ENCODE data around the gene ELK3.

Gene ELK3

DNA sequence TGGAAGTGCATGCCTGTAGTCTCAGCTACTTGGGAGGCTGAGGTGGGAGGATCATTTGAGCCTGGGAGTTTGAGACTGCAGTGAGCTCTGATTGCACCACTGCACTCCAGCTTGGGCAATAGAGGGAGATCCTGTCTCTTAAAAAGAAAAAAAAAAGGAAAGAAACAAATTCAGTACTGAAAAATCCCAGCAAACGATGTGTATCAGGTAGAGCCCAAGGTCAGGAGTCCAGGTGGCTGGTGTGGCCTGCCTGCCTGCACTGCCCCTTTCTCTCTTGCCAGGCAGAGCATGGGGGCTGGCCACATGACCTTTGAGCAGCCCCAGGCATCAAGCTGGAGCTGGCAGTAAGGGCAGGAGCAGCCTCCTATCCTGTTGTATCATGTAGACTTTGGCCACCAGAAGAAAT, 31.8 kb downstream of the ELK3 start:
- DNase-seq, result no peak

DNA sequence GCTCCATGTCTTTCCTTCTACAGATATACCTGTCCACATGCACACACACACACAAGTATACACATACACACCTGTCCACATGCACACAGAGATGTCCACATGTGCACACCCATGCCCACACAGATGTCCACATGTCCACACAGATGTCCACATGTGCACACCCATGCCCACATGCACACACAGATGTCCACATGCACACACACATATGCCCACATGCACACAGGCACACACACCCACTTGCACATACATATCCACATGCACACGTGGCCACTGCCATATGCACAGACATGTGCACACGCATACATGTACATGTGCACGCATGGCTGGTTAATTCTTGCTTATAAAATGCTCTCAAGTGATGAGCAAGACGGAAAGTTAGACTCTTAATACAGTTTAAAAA, 32.2 kb downstream of the ELK3 start:
- in situ Hi-C loops (cut with HindIII; ENCODE audit: low pct_ligation_motif_present, low pct_unique_long_range_greater_than_20kb, low sequenced_read_pairs), result no loop called here
- DNase-seq, result no peak

More for the DNA sequence above, 31.8 kb downstream of the ELK3 start:
- in situ Hi-C loops (cut with HindIII; ENCODE audit: low pct_ligation_motif_present, low pct_unique_long_range_greater_than_20kb, low sequenced_read_pairs), result no loop called here

DNA sequence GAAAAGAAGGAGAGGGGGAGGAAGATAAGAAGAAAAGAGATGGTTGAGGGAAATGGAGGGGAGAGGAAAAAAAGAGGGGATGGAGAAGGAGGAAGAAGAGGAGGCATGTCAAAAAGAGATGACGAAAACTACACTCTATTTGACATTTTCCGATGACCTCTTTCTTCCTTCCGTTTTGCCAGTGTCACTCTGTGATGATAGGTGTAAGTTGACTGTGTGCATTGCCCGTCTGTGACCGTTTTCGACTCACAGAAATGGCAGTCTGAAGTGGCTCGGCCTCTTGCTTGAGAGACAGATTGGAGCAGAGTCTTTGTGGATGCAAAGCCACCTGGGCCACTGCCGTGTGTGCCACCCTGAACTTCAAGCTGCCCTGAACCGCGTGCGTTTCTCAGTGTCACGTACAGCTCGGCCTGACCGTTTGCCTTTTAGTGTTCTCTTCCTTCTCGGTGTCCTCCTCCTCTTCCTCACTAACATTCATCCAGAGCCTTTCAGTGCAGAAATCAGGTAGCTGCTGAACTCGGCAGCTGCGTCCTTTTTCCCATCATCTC, 32.7 kb downstream of the ELK3 start:
- in situ Hi-C loops (cut with HindIII; ENCODE audit: low pct_ligation_motif_present, low pct_unique_long_range_greater_than_20kb, low sequenced_read_pairs), result no loop called here
- DNase-seq, result no peak

DNA sequence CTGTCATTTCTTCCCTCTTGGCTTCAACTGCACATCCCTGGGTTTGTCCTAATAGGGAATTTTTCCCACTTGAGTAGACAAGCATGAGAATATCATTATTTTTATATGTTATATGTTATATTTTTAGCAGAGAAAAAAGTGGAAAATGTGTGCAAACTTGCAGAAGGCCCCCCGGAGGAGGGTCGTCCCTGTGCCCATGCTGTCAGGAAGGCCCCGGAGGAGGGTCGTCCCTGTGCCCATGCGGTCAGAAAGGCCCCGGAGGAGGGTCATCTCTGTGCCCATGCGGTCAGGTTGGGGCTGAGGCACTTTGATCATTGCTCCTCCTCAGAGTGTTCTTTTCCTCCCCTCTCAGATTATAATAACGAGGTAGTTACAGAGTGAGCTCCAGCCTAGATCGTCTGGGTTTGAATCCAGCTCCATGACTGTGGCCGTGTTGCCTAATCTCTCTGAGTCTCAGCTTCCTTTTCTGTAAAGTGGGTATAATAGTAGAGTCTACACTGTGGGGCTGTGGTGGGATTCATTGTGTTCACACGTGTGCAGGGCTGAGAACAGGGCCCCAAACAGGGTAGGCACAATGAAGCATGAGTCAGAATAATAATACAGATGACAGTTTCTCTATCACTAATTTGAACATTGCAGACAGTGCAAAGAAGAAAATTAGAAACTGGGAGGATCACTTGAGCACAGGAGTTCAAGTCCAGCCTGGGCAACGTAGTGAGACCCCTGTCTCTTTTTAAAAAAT, 33.4 kb downstream of the ELK3 start:
- no peak for DNase-seq
- in situ Hi-C loops (cut with HindIII; ENCODE audit: low pct_ligation_motif_present, low pct_unique_long_range_greater_than_20kb, low sequenced_read_pairs), result no loop called here

DNA sequence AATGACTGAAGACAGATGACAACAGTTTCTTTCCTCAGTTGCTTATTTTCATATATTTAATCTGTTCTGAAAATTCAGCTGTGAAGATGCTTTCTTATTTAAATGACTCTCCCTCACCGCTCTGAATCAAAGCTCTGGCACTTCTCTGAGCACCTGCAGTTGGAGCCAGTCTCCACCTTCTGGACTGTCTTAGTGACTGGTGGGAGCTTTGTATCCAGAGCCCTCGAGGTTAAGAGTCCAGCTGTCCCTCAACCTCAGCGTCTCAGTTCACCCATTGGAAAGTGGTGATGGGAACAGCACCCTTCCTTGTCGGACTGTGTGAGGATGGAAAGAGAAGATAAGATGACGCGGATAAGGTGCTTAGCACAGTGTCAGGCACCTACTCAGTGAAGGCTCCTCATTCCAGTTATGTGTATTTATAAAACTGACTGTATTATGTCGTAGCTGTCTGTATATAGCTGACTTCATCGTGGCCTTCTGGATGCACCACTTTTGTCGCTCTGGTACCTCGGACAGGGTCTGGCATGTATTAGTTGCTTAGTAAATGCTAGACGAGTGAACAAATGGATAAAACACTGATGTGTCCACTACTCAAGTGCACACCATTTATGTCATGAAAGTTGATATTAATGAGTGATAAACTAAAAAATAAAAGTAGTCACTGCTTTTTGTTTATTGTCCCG, 34.5 kb downstream of the ELK3 start:
- in situ Hi-C loops (cut with HindIII; ENCODE audit: low pct_ligation_motif_present, low pct_unique_long_range_greater_than_20kb, low sequenced_read_pairs), result no loop called here

DNA sequence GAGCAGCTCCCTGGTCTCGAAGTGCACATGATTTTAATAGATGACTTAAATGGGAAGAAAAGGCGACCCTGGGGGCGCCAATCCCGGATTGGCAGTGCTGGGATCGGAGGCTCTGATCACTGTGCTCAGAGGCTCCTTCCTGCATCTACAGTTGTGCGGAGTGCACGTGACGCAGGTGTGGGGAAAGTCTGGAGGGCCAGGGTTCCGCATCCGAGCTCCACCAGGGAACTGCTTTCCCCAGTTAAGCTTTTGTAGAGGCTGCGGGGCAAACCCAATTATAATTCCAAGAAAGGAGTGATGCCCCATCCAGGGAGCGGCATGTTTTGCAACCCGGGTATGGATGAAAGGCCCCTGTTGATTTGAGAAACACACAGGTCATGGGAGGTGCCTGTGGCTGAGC, 36.5 kb downstream of the ELK3 start:
- DNase-seq, result no peak
- in situ Hi-C loops (cut with HindIII; ENCODE audit: low pct_ligation_motif_present, low pct_unique_long_range_greater_than_20kb, low sequenced_read_pairs), result no loop called here

More for the DNA sequence above, 34.5 kb downstream of the ELK3 start:
- DNase-seq, result no peak

DNA sequence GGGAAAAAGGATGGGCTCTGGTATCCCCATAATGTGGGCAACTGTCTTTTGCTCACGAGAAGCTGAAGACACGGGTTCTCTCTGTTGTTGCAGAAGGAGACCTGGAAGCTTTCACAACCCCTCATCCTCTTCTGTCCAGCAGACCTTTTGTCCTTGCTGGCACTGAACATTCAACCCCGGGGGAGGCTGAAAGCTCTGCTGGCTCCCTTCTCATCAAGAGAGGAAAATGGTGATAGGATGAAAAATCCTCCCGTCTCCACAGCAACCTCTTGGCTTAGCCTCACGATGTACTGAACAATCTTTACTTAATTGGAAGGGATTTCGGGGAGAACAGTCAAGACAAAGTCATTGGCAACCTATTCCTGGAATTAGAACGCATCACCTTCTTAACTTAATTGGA, 39.0 kb downstream of the ELK3 start:
- in situ Hi-C loops (cut with HindIII; ENCODE audit: low pct_ligation_motif_present, low pct_unique_long_range_greater_than_20kb, low sequenced_read_pairs), result no loop called here
- no peak for DNase-seq

DNA sequence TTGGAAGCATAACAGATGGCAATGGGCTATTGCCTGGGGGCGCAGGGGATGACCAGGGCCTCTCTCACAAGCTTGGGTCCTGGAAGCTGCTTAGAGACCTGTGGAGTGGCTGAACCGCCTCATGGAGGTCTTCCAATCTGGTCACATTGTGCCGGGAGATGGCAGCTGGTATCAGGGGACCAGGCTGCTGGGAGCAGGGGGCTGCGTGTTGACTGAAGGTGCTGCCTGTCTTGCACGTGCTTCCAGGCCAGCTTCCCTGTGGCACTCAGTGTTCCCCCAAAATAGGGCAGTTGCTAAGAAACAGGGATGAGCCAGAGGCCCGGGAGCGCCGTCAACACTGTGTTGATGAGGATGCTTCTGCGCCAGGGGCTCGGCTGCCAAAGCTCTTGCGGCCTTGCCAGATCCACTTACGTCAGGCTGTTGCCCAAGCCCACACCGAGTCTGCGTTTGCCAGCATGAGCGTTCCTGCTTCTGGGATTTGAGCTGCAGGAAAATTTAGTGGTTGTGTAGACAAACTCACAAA, 39.8 kb downstream of the ELK3 start:
- DNase-seq, result no peak
- in situ Hi-C loops (cut with HindIII; ENCODE audit: low pct_ligation_motif_present, low pct_unique_long_range_greater_than_20kb, low sequenced_read_pairs), result no loop called here

DNA sequence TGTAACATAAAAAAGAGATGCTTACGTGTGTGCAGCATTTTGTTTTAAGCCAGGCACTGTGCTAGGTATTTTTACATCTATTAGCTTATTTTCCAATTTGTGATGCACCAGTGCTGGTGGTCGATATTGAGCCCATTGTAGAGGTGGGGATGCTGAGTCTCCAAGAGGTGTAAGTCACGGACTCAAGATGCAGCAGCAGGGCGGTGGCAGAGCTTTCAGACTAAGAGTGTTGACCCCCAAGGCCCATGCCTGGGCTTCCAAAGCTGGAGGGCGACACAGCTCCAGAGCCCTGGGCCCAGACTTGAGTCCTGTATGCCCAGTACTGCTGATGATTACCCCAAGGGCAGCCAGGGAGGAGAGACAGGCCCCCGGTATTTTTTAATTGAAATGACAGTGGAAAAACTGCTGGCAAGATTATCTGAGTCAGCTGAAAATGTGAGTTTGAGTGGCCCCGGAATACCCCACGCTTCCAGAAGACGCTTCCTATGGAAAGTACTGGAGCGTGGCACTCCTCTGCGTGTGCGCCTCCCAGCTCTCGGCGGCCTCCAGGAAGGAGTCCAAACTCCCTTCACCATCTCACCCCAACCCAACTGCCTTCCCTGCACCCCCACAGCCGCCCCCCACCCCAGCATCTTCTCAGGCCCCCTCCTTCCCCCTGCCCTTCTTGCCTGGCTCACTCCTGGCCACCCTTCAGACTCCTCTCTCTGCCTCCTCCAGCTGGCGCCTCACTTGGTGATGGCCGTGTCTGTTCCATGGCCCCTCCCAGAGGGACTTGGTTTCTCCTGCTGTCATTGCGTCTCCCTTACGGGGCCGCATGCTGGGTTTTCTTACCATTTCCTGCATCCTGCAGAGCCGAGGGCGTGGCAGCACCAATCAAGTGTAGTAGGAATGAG, 40.7 kb downstream of the ELK3 start:
- in situ Hi-C loops (cut with HindIII; ENCODE audit: low pct_ligation_motif_present, low pct_unique_long_range_greater_than_20kb, low sequenced_read_pairs), result no loop called here
- no peak for DNase-seq

DNA sequence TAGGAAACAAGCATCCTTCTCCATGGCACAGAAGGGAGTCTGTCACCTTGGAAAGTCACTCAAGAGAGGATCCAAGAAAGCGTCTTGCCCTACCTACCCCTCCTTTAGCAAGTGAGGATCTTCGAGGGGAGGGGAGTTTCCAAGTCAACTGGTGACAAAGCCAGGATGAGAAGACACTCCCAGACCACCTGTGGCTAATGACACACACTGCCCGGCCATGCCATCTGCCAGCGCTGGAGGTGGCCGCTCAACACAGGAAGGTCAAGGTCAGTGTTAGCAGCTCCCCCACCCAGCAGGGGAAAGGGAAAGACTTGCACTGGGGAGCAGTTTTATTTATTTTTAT, 41.3 kb downstream of the ELK3 start:
- in situ Hi-C loops (cut with HindIII; ENCODE audit: low pct_ligation_motif_present, low pct_unique_long_range_greater_than_20kb, low sequenced_read_pairs), result no loop called here
- no peak for DNase-seq

DNA sequence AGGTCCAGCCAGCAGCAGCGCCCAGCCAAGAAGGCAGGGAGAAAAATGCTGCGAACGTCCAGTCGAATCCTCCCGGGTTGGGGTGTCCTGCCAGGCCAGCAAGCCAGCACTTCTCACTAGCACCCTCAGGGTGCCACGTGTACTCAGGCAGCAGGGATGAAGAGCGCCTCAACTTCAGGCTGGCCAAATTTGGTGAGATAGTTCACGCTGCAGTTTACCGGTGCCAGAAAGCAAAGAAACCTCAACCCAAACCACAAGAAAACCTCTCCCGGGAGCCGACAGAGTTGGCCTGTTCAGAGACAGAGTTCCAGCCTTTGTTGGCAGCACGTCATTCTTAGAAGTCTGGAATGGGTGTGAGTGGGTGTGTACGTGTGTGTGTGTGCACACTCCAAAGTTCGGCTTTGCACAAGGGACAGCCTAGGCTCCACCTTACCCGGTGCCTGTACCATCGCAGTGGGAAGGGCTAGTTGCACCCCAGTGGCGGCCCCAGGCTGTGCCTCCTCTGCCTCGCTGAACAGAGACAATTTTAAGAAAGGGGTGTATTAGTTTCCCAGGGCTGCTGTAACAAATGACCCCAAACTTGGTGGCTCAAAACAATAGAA, 42.1 kb downstream of the ELK3 start:
- in situ Hi-C loops (cut with HindIII; ENCODE audit: low pct_ligation_motif_present, low pct_unique_long_range_greater_than_20kb, low sequenced_read_pairs), result no loop called here
- DNase-seq, result no peak

DNA sequence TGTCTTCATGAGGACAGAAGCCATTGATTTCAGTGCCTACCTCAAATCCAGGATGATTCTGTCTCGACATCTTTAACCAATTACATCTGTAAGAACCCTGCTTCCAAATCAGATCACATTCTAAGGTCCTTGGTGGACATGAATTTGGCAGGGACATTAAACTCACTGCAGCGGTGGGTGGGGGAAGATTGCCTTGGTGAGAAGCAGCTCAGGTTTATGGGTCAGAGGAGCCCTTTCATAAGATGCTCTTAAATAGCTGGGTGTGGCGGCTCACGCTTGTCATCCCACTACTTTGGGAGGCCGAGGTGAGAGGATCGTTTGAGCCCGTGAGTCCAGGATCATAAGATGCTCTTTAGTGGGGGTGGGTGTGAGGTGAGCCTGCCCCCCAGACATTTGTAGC, 42.9 kb downstream of the ELK3 start:
- in situ Hi-C loops (cut with HindIII; ENCODE audit: low pct_ligation_motif_present, low pct_unique_long_range_greater_than_20kb, low sequenced_read_pairs), result no loop called here

DNA sequence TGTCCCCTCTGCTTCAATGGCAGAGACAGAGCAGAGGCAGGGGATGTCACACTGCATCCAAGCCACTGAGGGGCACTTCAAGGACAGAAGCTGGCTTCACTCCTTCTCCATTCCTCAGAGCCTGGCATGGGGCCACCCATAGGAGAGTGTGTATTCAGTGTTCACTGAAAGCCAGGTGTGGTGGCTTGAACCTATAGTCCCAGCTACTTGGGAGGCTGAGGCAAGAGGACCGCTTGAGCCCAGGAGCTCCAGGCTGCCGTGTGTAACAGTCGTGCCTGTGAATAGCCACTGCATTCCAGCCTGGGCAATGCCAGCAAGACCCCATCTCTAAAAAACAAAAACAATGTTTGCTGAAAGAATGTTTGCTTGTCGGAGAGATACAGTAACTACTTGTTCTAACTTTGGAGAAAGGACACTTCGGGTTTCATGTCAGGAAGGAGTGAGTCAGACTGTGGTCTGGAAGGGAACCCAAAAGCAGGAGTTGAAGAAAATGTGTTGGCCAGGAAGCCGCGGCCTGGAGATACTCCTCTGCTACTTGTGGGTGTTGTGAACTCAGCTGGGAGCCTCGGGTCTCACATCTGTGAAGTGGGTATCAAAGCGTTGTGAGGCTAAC, 43.4 kb downstream of the ELK3 start:
- peak; percentile 80 for DNase-seq
- in situ Hi-C loops (cut with HindIII; ENCODE audit: low pct_ligation_motif_present, low pct_unique_long_range_greater_than_20kb, low sequenced_read_pairs), result no loop called here

More for the DNA sequence above, 42.9 kb downstream of the ELK3 start:
- no peak for DNase-seq

DNA sequence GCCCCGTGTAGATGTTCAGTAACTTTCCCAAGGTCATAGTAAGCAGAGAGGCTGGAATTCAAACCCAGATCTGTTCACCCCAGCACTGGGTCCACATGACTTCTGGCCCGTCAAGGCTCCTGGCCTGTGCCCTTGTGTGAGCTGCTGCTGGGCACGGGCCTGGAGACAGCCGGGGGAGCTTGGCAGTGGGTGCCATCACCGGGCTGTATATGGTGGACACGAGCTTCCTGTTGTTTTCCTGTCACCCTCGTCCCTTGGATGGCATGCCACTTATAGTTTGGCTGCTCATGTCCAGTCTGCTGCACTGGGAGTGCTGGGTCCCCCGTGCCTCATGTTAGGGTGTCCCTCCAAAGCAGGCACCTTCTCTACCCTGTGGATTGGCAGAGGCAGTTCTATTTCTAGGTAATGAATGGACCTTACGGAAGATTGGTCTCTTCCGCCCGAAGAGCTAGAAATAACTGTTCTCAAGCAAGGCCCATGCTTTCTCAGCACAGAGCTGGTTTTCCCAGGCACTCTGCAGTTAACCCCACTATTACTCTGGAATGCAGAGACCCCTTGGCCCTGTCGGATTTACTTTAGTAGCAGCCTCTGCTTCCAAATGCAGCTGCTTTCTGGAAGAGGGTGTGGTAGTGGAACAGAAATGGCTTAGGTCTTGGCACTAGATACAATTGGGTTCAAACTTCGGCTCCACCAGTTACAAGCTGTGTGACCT, 44.3 kb downstream of the ELK3 start:
- DNase-seq, result no peak
- in situ Hi-C loops (cut with HindIII; ENCODE audit: low pct_ligation_motif_present, low pct_unique_long_range_greater_than_20kb, low sequenced_read_pairs), result no loop called here

DNA sequence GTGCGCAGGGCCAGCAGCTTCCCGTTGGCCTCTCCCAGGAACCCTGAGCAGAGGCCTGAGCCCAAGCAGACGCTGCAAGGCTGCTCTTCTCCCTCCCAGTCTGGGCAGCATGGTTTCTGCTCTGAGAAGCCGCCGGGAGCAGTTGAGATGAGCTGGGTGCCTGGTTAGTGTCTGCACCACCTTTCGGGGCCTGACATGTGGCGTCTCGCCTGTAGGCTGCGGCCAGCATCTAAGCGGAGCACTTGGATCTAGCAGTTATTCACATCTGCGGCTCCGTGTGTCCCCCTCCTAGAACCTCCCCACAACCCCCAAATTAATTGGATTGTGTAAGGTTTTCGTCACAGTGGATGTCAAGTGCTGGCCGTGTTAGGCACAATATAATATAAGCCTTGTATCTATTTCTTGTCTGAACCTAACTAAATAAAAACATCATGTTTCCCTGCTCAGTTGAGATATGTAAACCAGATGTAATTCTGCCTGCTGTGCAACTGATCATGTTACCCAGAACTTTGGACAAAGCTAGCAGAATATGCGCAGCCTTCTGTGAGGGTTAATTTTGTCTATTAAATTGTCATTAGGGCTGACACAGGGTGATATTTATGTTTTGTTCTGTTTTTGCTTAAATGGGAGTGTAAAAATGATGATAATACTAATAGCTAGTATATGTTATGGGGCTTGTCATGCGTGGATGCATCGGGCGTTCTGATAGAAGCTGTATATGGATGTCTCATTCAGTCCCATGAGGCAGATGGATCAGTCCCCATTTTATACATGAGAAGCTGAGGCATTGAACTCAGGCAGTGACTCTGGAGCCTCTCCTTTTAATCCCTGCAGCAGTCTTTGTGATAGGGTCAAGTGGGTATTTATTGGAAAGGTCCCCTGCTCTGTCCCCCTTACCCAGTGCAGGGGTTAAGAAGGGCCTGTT, 45.8 kb downstream of the ELK3 start:
- DNase-seq, result no peak
- in situ Hi-C loops (cut with HindIII; ENCODE audit: low pct_ligation_motif_present, low pct_unique_long_range_greater_than_20kb, low sequenced_read_pairs), result no loop called here

DNA sequence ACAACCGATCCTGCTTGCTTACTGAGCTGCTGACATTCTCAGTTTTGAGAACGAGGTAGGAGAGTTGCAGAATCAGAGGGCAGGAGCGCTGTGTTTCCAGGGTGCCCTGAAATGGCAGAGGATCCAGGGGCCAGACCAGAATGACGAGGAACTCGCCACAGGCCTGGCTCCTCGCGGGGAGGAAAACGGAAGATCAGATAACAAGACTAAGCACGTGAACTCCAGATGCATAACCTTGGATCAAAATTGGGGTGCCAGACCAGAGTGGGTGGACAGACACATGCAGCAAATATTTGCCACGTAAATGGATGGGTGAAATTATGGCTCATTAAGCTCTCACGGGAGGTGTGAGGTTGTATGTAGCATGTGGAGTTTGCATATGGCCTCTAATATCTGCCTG, 46.5 kb downstream of the ELK3 start:
- DNase-seq, result no peak
- in situ Hi-C loops (cut with HindIII; ENCODE audit: low pct_ligation_motif_present, low pct_unique_long_range_greater_than_20kb, low sequenced_read_pairs), result no loop called here

DNA sequence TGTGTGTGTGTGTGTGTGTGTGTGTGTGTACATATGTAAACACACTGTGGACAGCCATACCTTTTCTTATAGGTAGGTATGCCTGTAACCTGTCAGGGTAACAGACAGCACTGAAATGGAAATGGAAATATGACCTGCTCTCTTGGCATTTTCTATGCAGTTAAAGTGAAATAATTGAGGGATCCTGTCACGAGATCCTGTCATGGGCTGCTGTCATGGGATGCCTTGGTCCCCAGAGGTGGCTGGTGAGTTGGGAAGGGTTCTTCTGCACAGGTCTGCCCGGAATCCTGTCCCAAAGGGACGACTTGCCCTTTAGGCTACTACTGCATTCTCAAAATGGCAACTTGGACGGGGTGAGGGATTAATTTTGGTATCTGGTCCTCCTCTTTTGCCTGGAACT, 47.3 kb downstream of the ELK3 start:
- no peak for DNase-seq
- in situ Hi-C loops (cut with HindIII; ENCODE audit: low pct_ligation_motif_present, low pct_unique_long_range_greater_than_20kb, low sequenced_read_pairs), result no loop called here

All from ACHN (cell line).